SU-DHL-6 (cell line): Measurements from ENCODE around the gene C1orf21.
"Not testable (repeated sequence)": the region's sequence is repeated elsewhere in the genome, so short reads cannot be mapped to it uniquely, and the experiment has no call there.

Source experiments
- H2AFZ ChIP-seq: fragments of 200-600 bp; sonication (generic); 2 replicates; pipeline ENCODE4 v1.6.1; 2014; ENCODE audit warnings: low read depth, mild to moderate bottlenecking, moderate library complexity, mixed read lengths, antibody characterized with exemption, low read length; ENCODE audit not compliant: severe bottlenecking
- H3F3A ChIP-seq: fragments of 200-600 bp; shearing (Covaris generic); 2 replicates; pipeline ENCODE4 v1.6.0; 2016; ENCODE audit warnings: antibody characterized with exemption, mild to moderate bottlenecking; ENCODE audit not compliant: insufficient read depth
- H3K27ac ChIP-seq: fragments of 200-600 bp; sonication (generic); 2 replicates; pipeline ENCODE4 v1.5.1; 2016; ENCODE audit warnings: low read depth, mild to moderate bottlenecking, low read length, moderate library complexity, mixed read lengths
- H3K27me3 ChIP-seq: fragments of 200-600 bp; sonication (generic), shearing (Covaris generic); 2 replicates; pipeline ENCODE4 v1.6.0; 2014; ENCODE audit warnings: mild to moderate bottlenecking, low read length
- H3K36me3 ChIP-seq: fragments of 200-600 bp; sonication (generic); 2 replicates; pipeline ENCODE4 v1.6.1; 2014; ENCODE audit warnings: mild to moderate bottlenecking, low read length, mixed read lengths
- H3K4me2 ChIP-seq: fragments of 300-600, 200-600 bp; shearing (Covaris generic), sonication (generic); 2 replicates; pipeline ENCODE4 v1.6.0; 2014; ENCODE audit warnings: low read length, low read depth, mild to moderate bottlenecking; ENCODE audit not compliant: poor library complexity, severe bottlenecking
- H3K4me3 ChIP-seq: fragments of 200-600 bp; sonication (generic); 2 replicates; pipeline ENCODE4 v1.5.1; 2014; ENCODE audit warnings: antibody characterized with exemption, low read length, mild to moderate bottlenecking, mixed read lengths; ENCODE audit not compliant: insufficient read depth, poor library complexity, severe bottlenecking
- H3K79me2 ChIP-seq: fragments of 200-600 bp; sonication (generic); 2 replicates; pipeline ENCODE4 v1.6.1; 2014; ENCODE audit warnings: mild to moderate bottlenecking, low read length, moderate library complexity; ENCODE audit not compliant: insufficient read depth
- H3K9ac ChIP-seq: fragments of 200-600 bp; sonication (generic); 2 replicates; pipeline ENCODE4 v1.7.0; 2014; ENCODE audit warnings: mild to moderate bottlenecking, low read length
- H3K9me2 ChIP-seq: fragments of 200-600 bp; sonication (generic); replicated peaks from 2 replicates; pipeline ENCODE4 v1.6.1; 2014; ENCODE audit warnings: low read length; ENCODE audit not compliant: insufficient read depth
- H3K9me3 ChIP-seq: fragments of 200-600 bp; sonication (generic); 2 replicates; pipeline ENCODE4 v1.6.1; 2014; ENCODE audit warnings: low read length, mixed read lengths; ENCODE audit not compliant: insufficient read depth
- H4K20me1 ChIP-seq: fragments of 200-600 bp; sonication (generic); 2 replicates; pipeline ENCODE4 v1.6.1; 2014; ENCODE audit warnings: low read depth, mild to moderate bottlenecking, antibody characterized with exemption, low read length, moderate library complexity, mixed read lengths
- EZH2phosphoT487 ChIP-seq: fragments of 200-600 bp; sonication (generic), shearing (Covaris generic); conservative IDR thresholded peaks from 2 replicates; pipeline ENCODE4 v1.6.1; 2018; ENCODE audit warnings: mild to moderate bottlenecking, antibody characterized with exemption, low read length, moderate library complexity, mixed read lengths
- TF ChIP-seq, protein P1 (sequence below): fragments of 200-600 bp; sonication (generic); IDR thresholded peaks from one replicate; pipeline ENCODE4 v1.5.1; 2017; ENCODE audit warnings: antibody characterized with exemption, mild to moderate bottlenecking, low read length, moderate library complexity; ENCODE audit not compliant: insufficient read depth, poor library complexity, severe bottlenecking

The C1orf21 gene

DNA sequence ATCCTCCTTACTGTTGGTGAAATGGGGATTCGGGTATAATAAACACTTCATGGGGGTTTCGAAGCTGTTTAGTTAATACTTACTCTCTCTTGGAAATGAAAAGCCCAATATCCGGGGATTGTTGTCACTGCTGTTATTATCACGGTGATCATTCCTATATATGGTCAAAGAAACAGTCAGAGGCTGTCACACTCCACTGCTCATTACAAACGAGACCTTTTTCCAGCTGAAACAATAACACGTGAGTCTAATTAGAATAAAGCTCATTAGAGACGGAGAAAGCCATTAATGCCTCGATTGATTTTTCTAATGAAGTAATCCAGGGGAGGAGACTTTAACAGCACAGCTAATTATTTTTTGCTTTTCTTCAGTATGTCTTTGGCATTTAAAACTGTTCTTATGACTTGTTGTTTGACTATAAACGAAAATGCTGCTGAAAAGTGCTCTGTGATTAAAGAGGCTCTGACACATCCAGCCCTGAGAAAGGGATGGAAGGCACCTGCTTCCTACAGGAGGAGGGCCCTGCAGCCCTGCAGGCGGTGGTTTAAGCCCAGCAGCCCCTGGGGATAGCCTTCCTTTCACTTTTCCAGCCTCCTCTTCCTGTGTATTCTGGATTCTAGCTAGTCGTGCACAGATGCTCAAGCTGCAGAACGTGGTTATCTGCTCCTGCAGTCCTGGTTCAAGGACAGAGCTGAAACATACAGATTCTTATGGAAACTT lies 224.2 kb downstream of the C1orf21 start:
- Histone ChIP-seq H3K4me3 (no peak overlapping the region), H3K36me3 (no peaks in the 10 kb centered on the region), H3K27ac (no peak overlapping the region), H3K9me3 (no peaks in the 10 kb centered on the region), H3K79me2 (no peaks in the 10 kb centered on the region), H3F3A (no peaks in the 10 kb centered on the region), H3K9me2 (no peaks in the 10 kb centered on the region), H2AFZ (no peak overlapping the region), H3K27me3 (no peaks in the 10 kb centered on the region), H3K9ac (no peak overlapping the region), H3K4me2 (no peak overlapping the region), H4K20me1 (no peaks in the 10 kb centered on the region)
- TF ChIP-seq EZH2phosphoT487, result no peak
- TF ChIP-seq, protein P1, sequence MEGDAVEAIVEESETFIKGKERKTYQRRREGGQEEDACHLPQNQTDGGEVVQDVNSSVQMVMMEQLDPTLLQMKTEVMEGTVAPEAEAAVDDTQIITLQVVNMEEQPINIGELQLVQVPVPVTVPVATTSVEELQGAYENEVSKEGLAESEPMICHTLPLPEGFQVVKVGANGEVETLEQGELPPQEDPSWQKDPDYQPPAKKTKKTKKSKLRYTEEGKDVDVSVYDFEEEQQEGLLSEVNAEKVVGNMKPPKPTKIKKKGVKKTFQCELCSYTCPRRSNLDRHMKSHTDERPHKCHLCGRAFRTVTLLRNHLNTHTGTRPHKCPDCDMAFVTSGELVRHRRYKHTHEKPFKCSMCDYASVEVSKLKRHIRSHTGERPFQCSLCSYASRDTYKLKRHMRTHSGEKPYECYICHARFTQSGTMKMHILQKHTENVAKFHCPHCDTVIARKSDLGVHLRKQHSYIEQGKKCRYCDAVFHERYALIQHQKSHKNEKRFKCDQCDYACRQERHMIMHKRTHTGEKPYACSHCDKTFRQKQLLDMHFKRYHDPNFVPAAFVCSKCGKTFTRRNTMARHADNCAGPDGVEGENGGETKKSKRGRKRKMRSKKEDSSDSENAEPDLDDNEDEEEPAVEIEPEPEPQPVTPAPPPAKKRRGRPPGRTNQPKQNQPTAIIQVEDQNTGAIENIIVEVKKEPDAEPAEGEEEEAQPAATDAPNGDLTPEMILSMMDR, result no peak

DNA sequence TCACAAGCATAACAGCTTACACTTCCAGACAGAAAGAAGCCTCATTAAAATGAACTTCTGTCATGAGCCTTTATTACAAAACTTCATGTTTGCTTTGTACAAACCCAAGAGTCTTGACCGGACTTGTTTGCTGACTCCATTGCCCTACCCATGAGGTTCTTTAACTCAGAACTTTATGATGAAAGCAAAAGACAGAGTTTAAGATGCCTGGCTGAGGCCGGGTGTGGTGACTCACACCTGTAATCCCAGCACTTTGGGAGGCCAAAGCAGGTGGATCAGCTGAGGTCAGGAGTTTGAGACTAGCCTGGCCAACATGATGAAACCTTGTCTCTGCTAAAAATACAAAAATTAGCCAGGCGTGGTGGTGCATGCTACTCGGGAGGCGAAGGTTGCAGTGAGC lies 225.4 kb downstream of the C1orf21 start:
- not testable (repeated sequence) for H3K4me3 ChIP-seq, H4K20me1 ChIP-seq, H3K4me2 ChIP-seq, H3K9me2 ChIP-seq, H3K36me3 ChIP-seq, H3K27me3 ChIP-seq, H3F3A ChIP-seq, H3K9ac ChIP-seq, H3K9me3 ChIP-seq, H2AFZ ChIP-seq, H3K27ac ChIP-seq, H3K79me2 ChIP-seq

DNA sequence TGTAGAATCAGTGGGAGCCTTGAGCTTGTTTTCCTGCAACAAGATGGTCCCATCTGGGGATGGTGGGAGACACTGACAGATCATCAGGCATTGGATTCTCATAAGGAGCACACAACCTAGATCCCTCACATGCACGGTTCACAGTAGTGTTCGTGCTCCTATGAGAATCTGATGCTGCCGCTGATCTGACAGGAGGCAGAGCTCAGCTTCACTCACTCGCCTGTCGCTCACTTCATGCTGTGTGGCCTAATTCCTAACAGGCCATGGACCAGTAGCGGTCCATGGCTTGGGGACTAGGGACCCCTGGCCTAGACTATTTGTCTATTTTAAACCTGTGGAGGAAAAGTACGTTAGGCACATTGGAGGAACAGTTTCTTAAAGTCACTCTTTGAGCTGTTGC lies 227.8 kb downstream of the C1orf21 start:
- Histone ChIP-seq H3K9me2 (no peaks in the 10 kb centered on the region), H3K27me3 (no peaks in the 10 kb centered on the region), H3K4me3 (no peak overlapping the region), H3K9me3 (no peaks in the 10 kb centered on the region), H3K36me3 (no peaks in the 10 kb centered on the region), H2AFZ (no peak overlapping the region), H4K20me1 (no peaks in the 10 kb centered on the region), H3K79me2 (no peaks in the 10 kb centered on the region), H3K4me2 (no peak overlapping the region), H3F3A (no peaks in the 10 kb centered on the region), H3K27ac (no peak overlapping the region), H3K9ac (no peak overlapping the region)
- TF ChIP-seq EZH2phosphoT487, result no peak
- TF ChIP-seq, protein P1, result no peak

DNA sequence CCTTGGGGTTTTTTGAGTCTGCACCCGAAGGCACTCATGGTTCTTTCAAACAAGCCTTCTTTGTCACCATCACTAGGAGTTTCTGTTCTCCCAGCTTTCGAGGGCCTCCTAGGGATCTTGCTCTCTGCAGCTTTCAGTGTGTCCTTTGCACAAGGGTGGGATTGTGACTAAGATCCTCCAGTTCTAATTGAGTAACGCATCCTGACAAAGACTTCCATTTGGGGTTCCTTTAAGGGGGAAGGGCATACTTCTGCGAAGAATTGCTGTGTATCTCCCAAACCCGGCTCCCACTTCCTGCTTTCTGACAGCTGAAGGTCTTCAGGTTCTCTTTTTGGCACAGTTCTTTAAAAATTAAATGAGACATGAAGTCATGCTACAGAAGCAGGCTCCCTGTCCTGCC lies 228.5 kb downstream of the C1orf21 start:
- H3F3A ChIP-seq, result no peaks in the 10 kb centered on the region
- H3K9ac ChIP-seq, result no peak overlapping the region
- H3K4me2 ChIP-seq, result no peak overlapping the region
- H3K9me3 ChIP-seq, result no peaks in the 10 kb centered on the region
- no peak overlapping the region for H3K4me3 ChIP-seq
- no peaks in the 10 kb centered on the region for H3K9me2 ChIP-seq
- TF ChIP-seq EZH2phosphoT487, result no peak
- TF ChIP-seq, protein P1, result no peak
- no peaks in the 10 kb centered on the region for H3K79me2 ChIP-seq
- no peak overlapping the region for H2AFZ ChIP-seq
- no peaks in the 10 kb centered on the region for H4K20me1 ChIP-seq
- H3K27me3 ChIP-seq, result no peaks in the 10 kb centered on the region
- no peaks in the 10 kb centered on the region for H3K36me3 ChIP-seq
- no peak overlapping the region for H3K27ac ChIP-seq
